ENCODE measurements around the gene ARPC5.
A peak's percentile ranks its signal among the peaks of the same experiment; 100 is the strongest.

ARPC5 gene

DNA sequence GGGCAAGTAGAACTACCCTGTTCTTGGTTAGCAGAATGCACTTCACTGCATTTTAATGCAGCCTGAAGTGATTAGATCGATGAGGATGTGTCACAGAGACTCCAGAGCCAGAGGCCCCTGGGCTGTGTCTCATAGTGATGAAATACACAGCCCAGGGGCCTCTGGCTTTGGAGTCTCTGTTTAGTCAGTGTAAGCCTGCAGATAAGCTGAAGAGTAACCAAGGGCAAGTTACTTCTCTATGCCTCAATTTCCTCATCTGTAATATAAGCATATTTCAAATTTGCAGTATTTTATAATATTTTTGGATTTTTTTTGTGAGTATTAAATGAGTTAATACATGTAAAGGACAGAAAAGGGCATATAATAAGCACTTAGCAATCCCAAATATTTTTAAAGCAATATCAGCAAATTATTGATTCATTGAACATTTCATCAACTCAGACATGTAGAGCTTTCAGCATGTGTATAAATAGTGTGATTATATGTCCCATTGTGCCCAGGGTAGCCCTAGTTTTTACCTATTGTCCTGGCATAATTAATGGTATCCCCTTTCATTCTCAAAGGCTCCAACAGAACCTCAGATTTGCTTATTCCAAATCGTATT lies 41.1 kb upstream of the ARPC5 start:
- peaks cover 2 to 5% of the 10 kb centered on the region in 2 experiments for H3K4me1 ChIP-seq (ENCODE audit: control insufficient read depth in 1 of 2, insufficient read depth in 2 of 2, low read length in 2 of 2)
- H2BK5ac ChIP-seq (ENCODE audit: low read depth, low read length, poor library complexity), result no peak overlapping the region
- no peak overlapping the region for H3K4me3 ChIP-seq (ENCODE audit: low read depth, low read length)
- no peak overlapping the region for H3K9ac ChIP-seq (ENCODE audit: low read length)
- no CpG with 5 or more reads among the region's 2 CpGs for WGBS (ENCODE audit: extremely low coverage, insufficient coverage, insufficient read length)
- H3K18ac ChIP-seq (ENCODE audit: low read length), result no peak overlapping the region
- no peak overlapping the region for H4K8ac ChIP-seq (ENCODE audit: low read depth, low read length)
- H3K23ac ChIP-seq (ENCODE audit: low read length), result no peak overlapping the region
- H3K9me3 ChIP-seq (ENCODE audit: insufficient read depth, low read depth, low read length), result no peaks in the 10 kb centered on the region
- no peak overlapping the region for H2BK120ac ChIP-seq (ENCODE audit: insufficient read depth, low read length, poor library complexity)
- H4K12ac ChIP-seq (ENCODE audit: low read depth, low read length), result no peak overlapping the region
- H2AFZ ChIP-seq (ENCODE audit: insufficient read depth, low read length, poor library complexity), result no peak overlapping the region
- H3K27me3 ChIP-seq (ENCODE audit: insufficient read depth, low read length), result no peaks in the 10 kb centered on the region
- DNase-seq, result peak; percentile 84 to 90
- no peak overlapping the region for H3K14ac ChIP-seq (ENCODE audit: low read length)
- no peak overlapping the region for H3K4ac ChIP-seq (ENCODE audit: low read depth, low read length)
- H2AK5ac ChIP-seq (ENCODE audit: low read length), result no peak overlapping the region
- H3K36me3 ChIP-seq (ENCODE audit: control insufficient read depth in 1 of 2, insufficient read depth in 2 of 2, low read length in 2 of 2), result no peaks in the 10 kb centered on the region
- no peaks in the 10 kb centered on the region for H3K79me1 ChIP-seq (ENCODE audit: low read length)
- no peak overlapping the region for H3K27ac ChIP-seq (ENCODE audit: low read depth, low read length)
- H3K4me2 ChIP-seq (ENCODE audit: low read length), result no peak overlapping the region
- no peak overlapping the region for H2BK12ac ChIP-seq (ENCODE audit: low read length)
- no peak overlapping the region for H4K91ac ChIP-seq (ENCODE audit: low read depth, low read length)
- H3K79me2 ChIP-seq (ENCODE audit: control insufficient read depth, insufficient read depth, low read length, poor library complexity), result no peaks in the 10 kb centered on the region

DNA sequence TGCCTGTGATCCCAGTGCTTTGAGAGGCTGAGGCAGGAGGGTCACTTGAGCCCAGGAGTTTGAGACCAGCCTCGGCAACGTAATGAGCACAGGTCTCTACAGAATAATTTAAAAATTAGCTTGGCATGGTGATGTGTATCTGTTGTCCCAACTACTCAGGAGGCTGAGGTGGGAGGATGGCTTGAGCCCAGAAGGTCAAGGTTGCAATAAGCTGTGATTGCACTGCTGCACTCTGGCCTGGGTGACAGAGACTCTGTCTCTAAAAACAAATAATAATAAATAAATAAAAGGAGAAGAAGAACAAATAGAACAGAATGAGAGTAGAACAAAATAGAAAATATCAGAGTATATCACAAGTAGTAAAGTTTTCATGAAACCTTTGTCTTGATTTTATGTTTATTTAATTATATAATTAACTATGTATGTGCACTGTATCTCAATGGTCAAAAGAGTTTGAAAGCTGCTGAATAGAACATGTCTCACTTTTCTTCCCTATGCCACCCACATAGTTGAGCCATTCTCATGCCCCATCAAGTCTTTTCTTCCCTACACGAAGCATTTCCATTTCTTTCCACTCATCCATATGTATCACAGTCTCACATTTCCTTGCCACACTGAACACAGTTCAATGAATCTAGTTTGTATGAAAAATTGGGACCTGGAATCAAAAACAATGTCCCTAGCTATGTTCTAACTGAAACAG lies 40.5 kb upstream of the ARPC5 start:
- H3K23ac ChIP-seq (ENCODE audit: low read length), result no peak overlapping the region

GRCh38 chr1:183675381-183675780 lies 39.8 kb upstream of the ARPC5 start:
- H2AK5ac ChIP-seq (ENCODE audit: low read length), result no peak overlapping the region
- H4K91ac ChIP-seq (ENCODE audit: low read depth, low read length), result no peak overlapping the region
- H3K9me3 ChIP-seq (ENCODE audit: insufficient read depth, low read depth, low read length), result no peaks in the 10 kb centered on the region
- no peak overlapping the region for H4K12ac ChIP-seq (ENCODE audit: low read depth, low read length)
- no peak overlapping the region for H3K4me3 ChIP-seq (ENCODE audit: low read depth, low read length)
- H3K23ac ChIP-seq (ENCODE audit: low read length), result no peak overlapping the region
- peak; percentile 11 to 72 for DNase-seq
- no peak overlapping the region for H3K4ac ChIP-seq (ENCODE audit: low read depth, low read length)
- H2AFZ ChIP-seq (ENCODE audit: insufficient read depth, low read length, poor library complexity), result no peak overlapping the region
- H3K4me1 ChIP-seq (ENCODE audit: control insufficient read depth in 1 of 2, insufficient read depth in 2 of 2, low read length in 2 of 2), result peaks cover 2 to 5% of the 10 kb centered on the region in 2 experiments
- no peaks in the 10 kb centered on the region for H3K36me3 ChIP-seq (ENCODE audit: control insufficient read depth in 1 of 2, insufficient read depth in 2 of 2, low read length in 2 of 2)
- no peak overlapping the region for H3K4me2 ChIP-seq (ENCODE audit: low read length)
- no peak overlapping the region for H3K18ac ChIP-seq (ENCODE audit: low read length)
- H2BK5ac ChIP-seq (ENCODE audit: low read depth, low read length, poor library complexity), result no peak overlapping the region
- H4K8ac ChIP-seq (ENCODE audit: low read depth, low read length), result no peak overlapping the region
- no peak overlapping the region for H3K9ac ChIP-seq (ENCODE audit: low read length)
- H3K79me1 ChIP-seq (ENCODE audit: low read length), result no peaks in the 10 kb centered on the region
- H3K79me2 ChIP-seq (ENCODE audit: control insufficient read depth, insufficient read depth, low read length, poor library complexity), result no peaks in the 10 kb centered on the region
- no peaks in the 10 kb centered on the region for H3K27me3 ChIP-seq (ENCODE audit: insufficient read depth, low read length)
- H3K14ac ChIP-seq (ENCODE audit: low read length), result no peak overlapping the region
- H3K27ac ChIP-seq (ENCODE audit: low read depth, low read length), result no peak overlapping the region
- H2BK120ac ChIP-seq (ENCODE audit: insufficient read depth, low read length, poor library complexity), result no peak overlapping the region
- H2BK12ac ChIP-seq (ENCODE audit: low read length), result no peak overlapping the region

More for the DNA sequence above, 40.5 kb upstream of the ARPC5 start:
- no peaks in the 10 kb centered on the region for H3K27me3 ChIP-seq (ENCODE audit: insufficient read depth, low read length)
- no peak for DNase-seq
- no peaks in the 10 kb centered on the region for H3K9me3 ChIP-seq (ENCODE audit: insufficient read depth, low read depth, low read length)
- no peaks in the 10 kb centered on the region for H3K79me2 ChIP-seq (ENCODE audit: control insufficient read depth, insufficient read depth, low read length, poor library complexity)
- no peak overlapping the region for H2AFZ ChIP-seq (ENCODE audit: insufficient read depth, low read length, poor library complexity)
- no peak overlapping the region for H4K8ac ChIP-seq (ENCODE audit: low read depth, low read length)
- H3K79me1 ChIP-seq (ENCODE audit: low read length), result no peaks in the 10 kb centered on the region
- no peak overlapping the region for H3K4me3 ChIP-seq (ENCODE audit: low read depth, low read length)
- no peak overlapping the region for H3K18ac ChIP-seq (ENCODE audit: low read length)
- H3K27ac ChIP-seq (ENCODE audit: low read depth, low read length), result no peak overlapping the region
- H3K4me1 ChIP-seq (ENCODE audit: control insufficient read depth in 1 of 2, insufficient read depth in 2 of 2, low read length in 2 of 2), result peaks cover 2 to 5% of the 10 kb centered on the region in 2 experiments
- no CpG with 5 or more reads among the region's 3 CpGs for WGBS (ENCODE audit: extremely low coverage, insufficient coverage, insufficient read length)
- H2AK5ac ChIP-seq (ENCODE audit: low read length), result no peak overlapping the region
- peak overlapping the region; percentile 14 for H4K91ac ChIP-seq (ENCODE audit: low read depth, low read length)
- no peak overlapping the region for H2BK12ac ChIP-seq (ENCODE audit: low read length)
- no peaks in the 10 kb centered on the region for H3K36me3 ChIP-seq (ENCODE audit: control insufficient read depth in 1 of 2, insufficient read depth in 2 of 2, low read length in 2 of 2)
- H2BK5ac ChIP-seq (ENCODE audit: low read depth, low read length, poor library complexity), result peak overlapping the region; percentile 40
- H3K9ac ChIP-seq (ENCODE audit: low read length), result no peak overlapping the region
- no peak overlapping the region for H2BK120ac ChIP-seq (ENCODE audit: insufficient read depth, low read length, poor library complexity)
- H3K4me2 ChIP-seq (ENCODE audit: low read length), result no peak overlapping the region
- no peak overlapping the region for H3K4ac ChIP-seq (ENCODE audit: low read depth, low read length)
- no peak overlapping the region for H3K14ac ChIP-seq (ENCODE audit: low read length)
- no peak overlapping the region for H4K12ac ChIP-seq (ENCODE audit: low read depth, low read length)

DNA sequence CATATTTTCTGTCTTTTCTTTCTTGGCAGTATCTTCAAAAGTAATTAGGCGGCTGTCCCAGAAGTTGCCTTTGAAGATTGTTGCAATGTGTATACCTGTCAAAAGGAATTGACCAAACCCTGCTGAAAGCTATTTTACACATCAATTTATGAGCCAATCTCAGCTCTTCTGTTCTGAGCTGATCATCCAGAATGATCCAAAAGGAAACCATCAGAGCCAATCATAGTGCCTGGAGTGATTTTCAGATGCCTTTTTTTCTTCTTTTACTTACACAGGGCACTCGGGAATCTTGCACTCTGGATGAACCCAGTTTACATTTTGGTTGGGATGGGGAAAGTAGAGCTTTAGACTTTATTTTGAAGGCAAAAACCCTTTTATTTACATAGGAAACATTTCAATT lies 39.3 kb upstream of the ARPC5 start:
- H3K4me3 ChIP-seq (ENCODE audit: low read depth, low read length), result no peak overlapping the region
- no peak overlapping the region for H2AK5ac ChIP-seq (ENCODE audit: low read length)
- no peak overlapping the region for H4K8ac ChIP-seq (ENCODE audit: low read depth, low read length)
- peaks cover 2 to 5% of the 10 kb centered on the region in 2 experiments for H3K4me1 ChIP-seq (ENCODE audit: control insufficient read depth in 1 of 2, insufficient read depth in 2 of 2, low read length in 2 of 2)
- no peaks in the 10 kb centered on the region for H3K27me3 ChIP-seq (ENCODE audit: insufficient read depth, low read length)
- no peaks in the 10 kb centered on the region for H3K79me2 ChIP-seq (ENCODE audit: control insufficient read depth, insufficient read depth, low read length, poor library complexity)
- no peak overlapping the region for H2AFZ ChIP-seq (ENCODE audit: insufficient read depth, low read length, poor library complexity)
- H3K14ac ChIP-seq (ENCODE audit: low read length), result no peak overlapping the region
- no peak overlapping the region for H4K91ac ChIP-seq (ENCODE audit: low read depth, low read length)
- H2BK120ac ChIP-seq (ENCODE audit: insufficient read depth, low read length, poor library complexity), result no peak overlapping the region
- H2BK5ac ChIP-seq (ENCODE audit: low read depth, low read length, poor library complexity), result no peak overlapping the region
- no peak for DNase-seq
- no CpG with 5 or more reads among the region's 2 CpGs for WGBS (ENCODE audit: extremely low coverage, insufficient coverage, insufficient read length)
- no peaks in the 10 kb centered on the region for H3K9me3 ChIP-seq (ENCODE audit: insufficient read depth, low read depth, low read length)
- H2BK12ac ChIP-seq (ENCODE audit: low read length), result no peak overlapping the region
- H3K27ac ChIP-seq (ENCODE audit: low read depth, low read length), result no peak overlapping the region
- H3K4me2 ChIP-seq (ENCODE audit: low read length), result no peak overlapping the region
- no peak overlapping the region for H4K12ac ChIP-seq (ENCODE audit: low read depth, low read length)
- H3K36me3 ChIP-seq (ENCODE audit: control insufficient read depth in 1 of 2, insufficient read depth in 2 of 2, low read length in 2 of 2), result no peaks in the 10 kb centered on the region
- H3K9ac ChIP-seq (ENCODE audit: low read length), result no peak overlapping the region
- H3K23ac ChIP-seq (ENCODE audit: low read length), result no peak overlapping the region
- H3K18ac ChIP-seq (ENCODE audit: low read length), result no peak overlapping the region
- H3K79me1 ChIP-seq (ENCODE audit: low read length), result no peaks in the 10 kb centered on the region
- no peak overlapping the region for H3K4ac ChIP-seq (ENCODE audit: low read depth, low read length)

Measured in trophoblast cell (in vitro differentiated cells and primary cell).